Measurements from ENCODE around the gene CCDC88C.
"Not testable (repeated sequence)": the region's sequence is repeated elsewhere in the genome, so short reads cannot be mapped to it uniquely, and the experiment has no call there.

Gene CCDC88C

DNA sequence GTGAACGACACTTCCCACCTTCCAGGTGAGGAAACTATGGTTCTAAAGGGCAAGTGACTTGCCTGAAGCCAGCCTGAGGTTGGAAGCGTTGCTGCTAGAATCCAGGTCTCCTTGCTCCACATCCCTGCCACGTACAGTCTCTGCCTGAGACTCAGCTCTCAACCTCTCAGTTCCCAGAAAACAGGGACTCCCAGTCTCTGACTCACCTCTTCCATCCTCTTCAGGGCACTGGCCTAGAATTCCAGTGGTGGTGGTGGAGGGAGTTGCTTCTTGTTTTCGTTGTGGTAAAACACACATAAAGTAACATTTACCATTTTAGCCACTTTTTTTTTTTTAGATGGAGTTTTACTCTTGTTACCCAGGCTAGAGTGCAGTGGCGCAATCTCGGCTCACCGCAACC is 180.4 kb downstream of the CCDC88C start:
- DNase-seq, result no peak

DNA sequence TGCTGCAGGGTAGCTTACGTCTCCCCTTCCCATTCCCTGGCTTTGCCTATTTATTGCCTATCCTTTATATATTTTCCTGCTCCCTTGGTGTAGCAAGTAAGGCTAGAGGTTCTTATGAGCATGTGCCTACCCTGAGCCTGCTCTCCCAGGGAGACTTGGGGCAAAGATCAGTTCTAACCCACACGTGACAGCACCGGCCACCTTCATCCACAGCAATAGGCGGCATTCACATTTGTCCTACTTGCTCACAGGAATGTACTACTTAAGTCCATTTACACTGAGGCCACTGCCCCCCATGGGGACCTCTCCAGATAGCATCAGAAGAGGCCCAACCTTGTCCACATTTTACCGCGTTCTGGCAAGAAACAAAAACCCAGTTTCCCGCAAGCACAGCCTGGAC is 181.8 kb downstream of the CCDC88C start:
- DNase-seq, result no peak

DNA sequence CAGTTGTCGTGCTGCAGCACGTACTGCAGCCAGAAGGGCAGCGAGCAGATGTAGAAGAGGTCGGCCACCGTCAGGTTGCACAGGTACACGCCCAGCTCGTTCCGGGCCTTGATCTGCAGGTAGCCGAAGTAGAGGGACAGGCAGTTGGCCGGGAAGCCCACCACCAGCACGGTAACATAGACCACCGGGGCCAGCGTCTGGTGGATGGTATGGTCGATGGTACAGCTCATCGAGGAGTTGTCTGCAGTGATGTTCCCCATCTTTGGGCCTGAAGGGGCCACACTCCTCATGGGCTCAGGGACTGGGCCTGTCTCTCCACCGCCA is 182.9 kb downstream of the CCDC88C start:
- DNase-seq, result no peak

DNA sequence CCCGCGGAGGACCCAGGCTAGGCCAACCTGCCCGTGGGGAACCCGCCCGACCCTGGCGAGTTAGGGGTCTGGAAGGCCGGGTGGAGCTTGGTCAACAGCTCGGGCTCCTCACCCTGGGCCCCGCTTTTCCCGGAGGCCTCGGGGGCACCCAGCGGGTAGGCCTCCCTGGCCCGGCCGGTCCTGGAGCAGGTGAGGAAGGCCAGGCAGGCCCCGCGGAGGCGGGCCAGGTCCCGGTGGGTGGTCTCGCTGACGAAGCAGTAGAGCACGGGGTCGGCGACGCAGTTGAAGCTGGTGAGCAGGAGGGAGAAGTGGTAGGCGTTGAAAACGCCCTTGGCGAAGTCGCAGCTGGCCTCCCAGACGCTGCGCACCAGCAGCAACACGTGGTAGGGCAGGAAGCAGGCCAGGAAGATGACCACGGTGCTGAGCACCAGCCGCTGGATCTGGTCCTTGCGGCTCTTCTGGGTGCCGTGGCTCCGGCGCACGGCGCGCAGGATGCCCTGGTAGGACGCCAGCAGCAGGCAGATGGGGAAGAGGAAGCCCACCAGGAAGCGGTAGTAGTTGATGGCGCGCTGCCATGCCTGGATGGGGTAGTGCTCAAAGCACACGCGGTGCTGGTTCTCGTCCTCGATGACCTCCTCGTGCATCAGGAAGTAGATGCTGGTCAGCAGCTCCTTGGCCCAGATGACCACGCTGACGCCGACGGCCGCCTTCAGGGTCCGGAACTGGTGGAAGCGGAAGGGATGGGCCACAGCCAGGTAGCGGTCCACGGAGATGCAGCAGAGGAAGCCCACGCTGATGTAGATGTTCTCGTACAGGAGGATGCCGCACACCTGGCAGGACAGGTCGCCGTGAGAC is 183.5 kb downstream of the CCDC88C start:
- DNase-seq, result no peak

GRCh38 chr14:91232603-91233002 is 185.0 kb downstream of the CCDC88C start:
- DNase-seq, result no peak

DNA sequence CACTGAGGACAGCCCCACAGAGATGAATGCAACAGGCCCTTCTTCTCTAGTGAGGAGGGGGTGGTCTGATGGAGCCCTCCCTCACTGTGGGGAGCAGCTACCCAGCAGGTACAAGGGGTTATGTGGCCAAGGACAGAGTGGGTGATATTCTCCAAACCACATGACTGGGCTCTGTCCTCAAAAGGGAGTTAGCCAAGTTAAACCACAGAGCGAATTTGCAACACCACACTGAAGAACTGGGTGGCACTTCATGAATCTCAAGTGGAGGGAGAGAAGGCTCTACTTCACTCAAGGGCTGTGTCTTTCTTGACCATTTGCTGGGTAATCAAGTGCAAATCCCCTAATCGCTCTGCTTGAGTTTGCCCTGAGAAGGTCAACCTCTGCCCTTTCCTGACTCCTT is 185.6 kb downstream of the CCDC88C start:
- DNase-seq, result no peak

DNA sequence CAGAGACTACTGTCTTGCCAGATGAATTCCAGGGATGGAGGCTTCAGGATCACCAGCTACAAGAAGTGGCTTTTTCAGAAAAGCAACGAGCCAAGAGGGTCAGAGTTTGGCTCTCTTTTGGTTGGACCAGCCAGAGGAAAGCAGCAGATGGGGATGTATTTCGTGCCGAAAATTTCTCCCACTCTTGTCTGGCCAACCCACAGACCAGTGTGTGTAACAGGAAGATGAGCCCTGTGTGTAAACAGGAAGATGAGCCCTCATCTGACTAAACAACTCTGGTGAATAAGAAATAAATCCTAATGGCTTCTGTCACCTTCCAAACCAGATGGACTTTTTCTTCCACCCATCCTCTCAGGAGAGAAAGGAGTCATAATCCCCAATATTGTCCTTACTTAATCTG is 186.2 kb downstream of the CCDC88C start:
- no peak for DNase-seq

GRCh38 chr14:91230397-91231035 is 187.1 kb downstream of the CCDC88C start:
- no peak for DNase-seq

GRCh38 chr14:91229743-91230200 is 187.8 kb downstream of the CCDC88C start:
- no peak for DNase-seq

- no peak for DNase-seq
Observed at GRCh38 chr14:91229005-91229382, 188.6 kb downstream of the CCDC88C start.

DNA sequence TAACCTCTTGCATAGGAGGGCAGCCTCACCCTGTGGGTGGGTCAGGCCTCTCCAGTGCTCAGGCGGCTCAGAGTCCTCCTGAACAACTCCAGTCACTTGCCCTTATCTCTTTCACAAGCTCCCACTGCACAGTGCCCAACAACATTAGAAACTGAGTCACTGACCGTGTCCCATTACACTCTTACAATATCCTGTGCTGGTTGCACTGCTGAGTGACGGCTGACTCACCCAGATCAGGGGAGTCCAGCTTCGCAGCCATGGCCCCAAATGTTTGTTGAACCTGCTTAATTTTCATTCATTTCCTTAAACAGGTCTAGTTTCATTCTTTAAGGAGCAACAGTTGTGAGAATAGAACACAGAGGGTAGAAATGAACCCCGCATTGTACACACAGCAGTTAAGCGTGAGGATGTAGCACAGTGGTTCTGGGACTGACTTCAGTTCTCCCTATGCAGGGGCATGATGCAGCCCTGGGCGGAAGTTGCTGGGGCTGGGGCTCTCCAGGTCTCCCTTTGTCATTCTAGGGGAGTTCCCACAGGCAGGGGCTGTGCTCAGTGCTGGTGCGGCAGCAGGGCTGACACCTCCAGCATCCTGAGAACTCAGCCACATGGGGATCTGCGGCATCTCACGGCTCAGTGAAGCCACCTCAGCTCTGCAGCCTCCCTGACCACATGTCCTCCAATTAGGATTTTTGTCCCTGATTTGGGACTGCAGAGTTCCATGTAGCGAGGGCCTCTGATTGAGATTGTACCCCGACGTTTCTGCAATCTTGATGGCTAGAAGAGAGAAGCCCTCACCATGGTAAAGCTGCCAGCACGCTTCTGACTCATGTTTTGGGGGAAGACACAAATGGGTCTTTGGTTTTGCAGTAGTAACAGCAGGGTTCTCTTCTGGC is 189.3 kb downstream of the CCDC88C start:
- DNase-seq, result no peak

DNA sequence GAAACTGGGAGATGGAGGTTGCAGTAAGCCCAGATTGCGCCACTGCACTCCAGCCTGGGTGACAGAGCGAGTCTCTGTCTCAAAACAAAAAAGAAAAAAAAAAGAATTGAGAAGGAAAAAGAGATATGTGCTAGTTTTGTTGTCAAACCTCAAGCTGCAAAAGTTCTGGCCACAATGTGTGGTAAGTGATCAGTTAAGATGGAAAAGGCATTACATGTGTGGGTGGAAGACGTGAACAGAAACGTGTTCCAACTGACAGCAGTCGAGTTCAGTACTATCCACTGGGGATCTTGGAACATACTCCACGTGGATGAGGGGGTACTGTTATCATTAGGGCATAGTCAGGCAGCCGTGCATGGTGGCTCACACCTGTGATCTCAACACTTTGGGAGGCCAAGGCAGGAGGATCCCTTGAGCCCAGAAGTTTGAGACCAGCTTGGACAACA is 190.4 kb downstream of the CCDC88C start:
- no peak for DNase-seq

- DNase-seq, result not testable (repeated sequence)
Observed at GRCh38 chr14:91226360-91226759, 191.3 kb downstream of the CCDC88C start.

DNA sequence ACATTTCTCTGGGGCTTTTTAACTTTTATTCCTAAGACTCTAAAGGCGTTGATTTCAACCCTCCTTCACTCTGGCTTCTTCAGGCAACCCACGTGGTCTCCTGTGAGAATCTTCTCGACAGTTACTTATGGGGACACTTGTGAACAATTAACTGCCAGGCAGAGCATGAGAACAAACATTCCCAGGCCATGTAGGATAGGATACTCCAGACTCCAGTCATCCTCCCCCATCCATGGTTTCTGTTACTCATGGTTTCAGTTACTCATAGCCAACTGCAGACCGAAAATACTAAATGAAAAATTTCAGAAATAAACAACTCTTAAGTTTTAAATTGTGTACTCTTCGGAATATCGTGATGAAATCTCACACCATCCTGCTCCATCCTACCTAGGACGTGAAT is 192.6 kb downstream of the CCDC88C start:
- no peak for DNase-seq

GRCh38 chr14:91223028-91223783 is 194.4 kb downstream of the CCDC88C start:
- no peak for DNase-seq
